ENCODE data around the gene FLVCR2.
"Not testable (repeated sequence)": the region's sequence is repeated elsewhere in the genome, so short reads cannot be mapped to it uniquely, and the experiment has no call there.

Gene FLVCR2

DNA sequence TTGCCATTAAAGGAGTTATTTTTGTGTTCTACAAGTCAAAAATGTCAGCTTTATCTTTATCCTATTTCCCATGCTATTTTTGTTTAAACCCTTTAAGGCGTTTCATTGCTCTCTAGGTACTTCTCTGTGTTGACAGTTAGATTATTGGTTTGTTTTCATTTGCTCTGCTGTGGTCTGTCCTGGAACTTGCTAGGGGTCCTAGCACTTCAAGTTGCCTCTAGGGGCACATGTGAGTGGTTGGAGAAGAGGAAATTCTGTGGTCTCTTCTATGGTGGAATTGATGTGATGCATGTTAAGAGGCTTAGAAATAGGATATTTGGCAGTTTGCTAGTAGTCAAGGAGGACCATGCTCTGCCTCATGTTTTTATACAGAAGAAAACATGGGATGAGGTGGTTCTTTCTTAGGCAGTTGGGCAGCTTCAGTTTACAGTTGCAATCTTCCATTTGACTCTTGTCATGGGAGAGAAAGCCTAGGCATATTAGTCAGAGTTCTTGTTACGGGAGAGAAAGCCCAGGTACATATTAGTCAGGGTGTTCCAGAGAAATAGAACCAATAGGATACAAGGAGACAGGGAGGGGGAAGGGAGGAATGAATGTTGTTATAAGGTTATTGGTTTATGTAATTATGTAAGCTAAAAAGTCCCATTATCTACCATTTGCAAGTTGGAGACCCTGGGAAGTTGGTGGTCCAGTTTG, 97.0 kb downstream of the FLVCR2 start:
- peaks cover 4% of the 10 kb centered on the region in 2 donors for H3K4me1 Mint-ChIP-seq (ENCODE audit: low read depth in 2 of 2)
- no peak overlapping the region for H3K4me3 Mint-ChIP-seq
- H3K36me3 Mint-ChIP-seq (ENCODE audit: insufficient read depth), result peaks cover 7% of the 10 kb centered on the region
- no peak for ATAC-seq (replicated peaks)
- DNase-seq, result no peak
- no peaks in the 10 kb centered on the region for H3K27me3 Mint-ChIP-seq
- H3K27ac Mint-ChIP-seq, result no peak overlapping the region
- no peaks in the 10 kb centered on the region for H3K9me3 Mint-ChIP-seq

DNA sequence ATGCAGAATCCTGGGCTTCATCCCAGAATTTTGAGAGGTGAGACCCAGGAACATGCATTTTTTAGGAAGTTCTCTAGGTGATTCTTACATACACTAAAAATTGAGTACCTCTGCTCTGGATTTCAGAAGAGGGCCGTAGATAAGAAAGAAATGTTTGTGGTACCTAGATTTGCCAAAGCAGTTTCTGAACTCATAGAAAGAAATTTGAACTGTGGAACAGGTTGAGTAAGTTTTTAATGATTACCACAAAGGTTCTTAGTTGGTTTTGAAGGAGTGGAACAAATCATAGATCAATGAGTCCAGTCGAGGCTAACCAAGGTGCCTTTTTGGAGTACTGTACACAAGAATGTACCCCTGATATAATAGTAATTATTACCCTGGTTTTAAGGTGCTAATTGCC, 107.5 kb downstream of the FLVCR2 start:
- Mint-ChIP-seq H3K36me3 (ENCODE audit: insufficient read depth) (peaks cover 27% of the 10 kb centered on the region), H3K27ac (no peak overlapping the region), H3K27me3 (no peaks in the 10 kb centered on the region), H3K9me3 (no peaks in the 10 kb centered on the region), H3K4me3 (no peak overlapping the region), H3K4me1 (ENCODE audit: low read depth in 2 of 2) (no peaks in the 10 kb centered on the region)
- ATAC-seq (replicated peaks), result no peak
- DNase-seq, result no peak

- ATAC-seq (replicated peaks), result no peak
- Mint-ChIP-seq H3K9me3 (no peaks in the 10 kb centered on the region), H3K27ac (no peak overlapping the region), H3K4me1 (ENCODE audit: low read depth in 2 of 2) (no peaks in the 10 kb centered on the region), H3K27me3 (no peaks in the 10 kb centered on the region), H3K4me3 (no peak overlapping the region), H3K36me3 (ENCODE audit: insufficient read depth) (peaks cover 4% of the 10 kb centered on the region)
- no peak for DNase-seq
Observed at GRCh38 chr14:75689012-75689411, 110.6 kb downstream of the FLVCR2 start.

DNA sequence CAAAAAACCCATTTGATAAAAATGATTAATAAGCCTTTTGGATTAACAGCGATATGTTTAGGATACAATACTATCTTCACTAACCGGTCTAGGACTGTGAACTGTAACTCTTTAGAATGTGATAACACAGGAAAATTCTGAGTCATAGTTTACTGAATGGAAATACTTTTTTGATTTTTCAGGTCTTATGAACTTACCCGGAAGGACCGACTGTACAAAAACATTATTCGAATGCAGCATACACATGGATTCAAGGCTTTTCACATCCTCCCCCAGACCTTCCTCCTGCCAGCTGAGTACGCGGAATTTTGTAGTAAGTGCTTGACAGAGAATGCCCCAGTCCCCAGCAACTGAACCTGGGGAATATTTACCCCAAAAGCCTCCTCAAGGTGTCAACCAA, 111.6 kb downstream of the FLVCR2 start:
- DNase-seq, result no peak
- no peaks in the 10 kb centered on the region for H3K9me3 Mint-ChIP-seq
- H3K4me3 Mint-ChIP-seq, result no peak overlapping the region
- H3K27me3 Mint-ChIP-seq, result no peaks in the 10 kb centered on the region
- H3K4me1 Mint-ChIP-seq (ENCODE audit: low read depth in 2 of 2), result no peaks in the 10 kb centered on the region
- peaks cover 4% of the 10 kb centered on the region for H3K36me3 Mint-ChIP-seq (ENCODE audit: insufficient read depth)
- no peak overlapping the region for H3K27ac Mint-ChIP-seq
- ATAC-seq (replicated peaks), result no peak

DNA sequence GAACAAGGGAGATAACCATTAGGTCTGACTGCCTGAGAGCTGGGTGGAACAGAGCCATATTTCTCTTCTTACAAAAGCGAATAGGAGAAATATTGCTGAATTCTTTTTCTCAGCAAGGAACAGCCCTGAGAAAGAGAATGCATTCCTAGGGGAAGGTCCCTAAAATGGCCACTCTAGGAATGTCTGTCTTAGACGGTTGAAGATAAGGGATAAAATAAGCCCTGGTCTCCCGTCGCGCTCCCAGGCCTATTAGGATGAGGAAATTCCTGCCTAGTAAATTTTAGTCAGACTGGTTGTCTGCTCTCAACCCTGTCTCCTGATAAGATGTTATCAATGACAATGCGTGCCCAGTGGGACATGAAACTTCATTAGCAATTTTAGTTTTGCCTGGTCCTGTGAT, 116.6 kb downstream of the FLVCR2 start:
- not testable (repeated sequence) for H3K9me3 Mint-ChIP-seq; H3K4me1 Mint-ChIP-seq (ENCODE audit: low read depth in 2 of 2); H3K27ac Mint-ChIP-seq; H3K27me3 Mint-ChIP-seq; H3K4me3 Mint-ChIP-seq; ATAC-seq (replicated peaks); H3K36me3 Mint-ChIP-seq (ENCODE audit: insufficient read depth); DNase-seq

DNA sequence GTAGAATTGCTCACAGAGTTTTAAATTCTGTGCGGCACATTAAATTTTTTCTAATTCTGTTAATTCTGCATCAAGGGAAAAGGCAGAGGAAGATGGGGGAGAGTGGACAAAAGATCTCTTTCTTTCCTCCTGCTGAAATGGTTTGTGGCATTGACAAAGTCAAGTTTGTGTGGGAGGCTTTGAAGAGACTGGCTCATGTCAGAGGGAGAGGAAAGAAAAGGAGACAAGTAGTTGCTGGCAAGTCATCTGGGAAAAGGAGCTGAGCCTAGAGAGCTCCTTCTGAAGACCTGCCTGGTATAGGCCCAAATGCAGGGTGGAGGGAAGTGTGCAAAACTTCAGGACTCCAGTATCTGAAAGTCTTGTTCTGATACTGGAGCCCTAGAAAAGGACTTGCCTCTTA, 119.0 kb downstream of the FLVCR2 start:
- H3K4me3 Mint-ChIP-seq, result no peak overlapping the region
- H3K4me1 Mint-ChIP-seq (ENCODE audit: low read depth in 2 of 2), result no peaks in the 10 kb centered on the region
- H3K27ac Mint-ChIP-seq, result no peak overlapping the region
- DNase-seq (no peak), ATAC-seq (replicated peaks) (no peak)
- no peaks in the 10 kb centered on the region for H3K9me3 Mint-ChIP-seq
- H3K36me3 Mint-ChIP-seq (ENCODE audit: insufficient read depth), result no peaks in the 10 kb centered on the region
- H3K27me3 Mint-ChIP-seq, result no peaks in the 10 kb centered on the region

Measured in effector memory CD8-positive, alpha-beta T cell (primary cell).